SJCRH30 (cell line): ENCODE results near the gene RFNG. TPM values are rescaled to one million over a fixed set of nuclear protein-coding genes. Genes with fewer than 3 reads are reported as not detected.

Source experiments
- DNase-seq, 2 experiments: peaks; one replicate each; pipeline ENCODE4 v3.0.0-alpha.2; 2015 to 2020
- H3K27ac ChIP-seq: fragments of 250-450 bp; sonication (Bioruptor Pico); 2 replicates; pipeline ENCODE4 v1.5.1; 2020; ENCODE audit warnings: mild to moderate bottlenecking, moderate library complexity
- H3K27me3 ChIP-seq: fragments of 250-450 bp; sonication (Bioruptor Pico); 2 replicates; pipeline ENCODE4 v1.5.1; 2020; ENCODE audit warnings: mild to moderate bottlenecking, moderate library complexity
- H3K36me3 ChIP-seq: fragments of 250-450 bp; sonication (Bioruptor Pico); 2 replicates; pipeline ENCODE4 v1.5.1; 2020; ENCODE audit warnings: mild to moderate bottlenecking, moderate library complexity
- H3K4me1 ChIP-seq: fragments of 250-450 bp; sonication (Bioruptor Pico); 2 replicates; pipeline ENCODE4 v1.5.1; 2020; ENCODE audit warnings: mild to moderate bottlenecking, moderate library complexity
- H3K4me3 ChIP-seq: fragments of 250-450 bp; sonication (Bioruptor Pico); 2 replicates; pipeline ENCODE4 v1.5.1; 2020; ENCODE audit warnings: mild to moderate bottlenecking, moderate library complexity
- H3K9me3 ChIP-seq: fragments of 250-450 bp; sonication (Bioruptor Pico); replicated peaks from 2 replicates; pipeline ENCODE4 v1.5.1; 2020; ENCODE audit warnings: mild to moderate bottlenecking, moderate library complexity
- total RNA-seq: library from RNA; depleted of rRNA; stranded (reverse); fragments of >200 nt; shearing (Covaris generic); gene quantifications from 2 replicates; pipeline ENCODE4 v1.2.3, GENCODE V29; 2014

Gene RFNG
- total RNA-seq, 1 experiment from 2014 or later, result 26.5 TPM

DNA sequence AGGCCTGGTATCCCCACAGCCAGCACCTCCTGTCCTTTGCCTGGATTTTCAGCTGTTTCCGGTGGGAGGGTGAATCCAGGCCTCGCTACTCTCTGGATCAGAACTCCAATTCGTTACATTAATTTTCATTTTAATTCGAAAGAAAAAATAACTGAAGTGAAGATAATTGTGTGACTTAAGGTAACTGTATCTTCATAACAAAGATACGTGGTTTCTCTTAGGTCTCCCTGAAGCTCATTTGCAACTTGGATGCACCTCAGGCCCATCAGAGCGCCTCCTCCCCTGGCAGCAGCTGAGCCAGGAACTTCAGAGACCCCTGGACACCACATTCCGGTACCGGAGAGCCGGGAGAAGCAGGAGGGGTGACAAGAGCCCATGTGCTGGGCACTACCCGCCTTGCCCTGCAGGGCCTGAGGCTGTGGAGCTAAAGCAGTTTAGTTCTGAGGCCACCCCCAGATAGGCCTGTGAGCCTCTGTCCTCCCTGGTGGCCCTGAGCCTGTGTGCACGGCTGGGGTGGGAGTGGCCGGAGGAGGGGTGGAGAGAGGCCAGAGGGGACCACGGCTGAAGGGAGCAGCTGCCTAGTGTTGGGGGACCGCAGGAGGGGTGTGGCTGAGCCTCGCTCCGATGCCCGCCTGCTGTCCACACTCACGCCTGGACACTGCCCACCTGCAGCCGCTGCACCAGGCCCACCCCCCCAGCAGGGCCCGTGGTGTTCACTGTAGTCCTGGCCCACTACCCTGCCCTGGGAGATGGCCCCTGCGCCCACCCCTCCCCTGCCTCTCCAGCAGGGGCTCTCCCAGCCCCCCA, 25.4 kb upstream of the RFNG start:
- no peaks in the 10 kb centered on the region for H3K4me1 ChIP-seq
- H3K9me3 ChIP-seq, result no peaks in the 10 kb centered on the region
- peaks cover 36% of the 10 kb centered on the region for H3K36me3 ChIP-seq
- DNase-seq, result no peak
- no peaks in the 10 kb centered on the region for H3K27me3 ChIP-seq
- no peak overlapping the region for H3K4me3 ChIP-seq
- no peak overlapping the region for H3K27ac ChIP-seq

DNA sequence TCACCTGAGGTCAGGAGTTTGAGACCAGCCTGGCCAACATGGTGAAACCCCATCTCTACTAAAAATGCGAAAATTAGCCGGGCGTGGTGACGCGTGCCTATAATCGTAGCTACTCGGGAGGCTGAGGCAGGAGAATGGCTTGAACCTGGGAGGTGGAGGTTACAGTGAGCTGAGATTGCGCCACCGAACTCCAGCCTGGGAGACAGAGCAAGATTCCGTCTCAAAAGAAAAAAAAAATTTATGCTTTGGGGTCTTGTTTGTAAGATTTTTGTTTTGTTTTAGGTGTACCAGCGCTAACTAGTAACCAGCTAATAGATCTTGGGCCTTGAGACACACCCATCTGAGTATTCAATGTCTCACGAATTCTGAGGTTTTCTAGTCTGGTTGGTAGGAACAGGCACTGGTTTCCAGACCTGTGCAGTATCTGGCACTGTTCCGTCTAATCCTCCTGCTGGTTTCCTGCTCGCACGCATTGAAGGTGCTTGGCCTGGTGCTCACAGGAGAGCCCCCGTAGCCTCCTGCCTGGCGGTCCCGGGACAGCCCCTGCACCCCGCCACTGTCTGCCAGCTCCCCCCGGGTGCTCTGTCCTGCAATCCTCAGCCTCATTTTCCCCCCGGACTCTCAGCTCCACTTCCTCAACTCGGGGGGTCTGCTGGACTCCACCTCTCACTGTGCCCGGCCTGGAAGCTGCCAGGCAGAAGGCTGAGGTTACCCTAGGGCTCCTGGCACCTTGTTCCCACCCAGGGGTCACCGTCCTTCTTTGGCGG, 24.6 kb upstream of the RFNG start:
- H3K27ac ChIP-seq, result no peak overlapping the region
- no peaks in the 10 kb centered on the region for H3K4me1 ChIP-seq
- no peak for DNase-seq
- no peaks in the 10 kb centered on the region for H3K9me3 ChIP-seq
- H3K36me3 ChIP-seq, result peaks cover 31% of the 10 kb centered on the region
- no peaks in the 10 kb centered on the region for H3K27me3 ChIP-seq
- no peak overlapping the region for H3K4me3 ChIP-seq

DNA sequence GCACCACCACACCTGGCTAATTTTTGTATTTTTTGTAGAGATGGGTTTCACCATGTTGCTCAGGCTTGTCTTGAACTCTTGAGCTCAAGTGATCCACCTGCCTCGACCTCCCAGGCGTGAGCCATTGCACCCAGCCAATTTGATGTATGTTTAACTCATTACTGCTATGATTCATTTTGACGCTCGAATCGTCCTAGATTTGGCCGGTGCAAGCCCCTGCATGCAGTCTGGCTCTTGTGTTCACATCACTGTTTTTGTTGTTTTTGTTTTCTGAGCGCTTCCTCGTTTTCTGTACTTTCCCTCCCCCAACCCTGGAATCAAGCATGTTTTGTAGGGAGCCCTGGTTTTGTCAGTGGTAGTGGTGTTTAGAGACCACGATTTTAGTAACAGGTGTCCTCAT, 21.8 kb upstream of the RFNG start:
- H3K27ac ChIP-seq, result no peak overlapping the region
- DNase-seq, result no peak

DNA sequence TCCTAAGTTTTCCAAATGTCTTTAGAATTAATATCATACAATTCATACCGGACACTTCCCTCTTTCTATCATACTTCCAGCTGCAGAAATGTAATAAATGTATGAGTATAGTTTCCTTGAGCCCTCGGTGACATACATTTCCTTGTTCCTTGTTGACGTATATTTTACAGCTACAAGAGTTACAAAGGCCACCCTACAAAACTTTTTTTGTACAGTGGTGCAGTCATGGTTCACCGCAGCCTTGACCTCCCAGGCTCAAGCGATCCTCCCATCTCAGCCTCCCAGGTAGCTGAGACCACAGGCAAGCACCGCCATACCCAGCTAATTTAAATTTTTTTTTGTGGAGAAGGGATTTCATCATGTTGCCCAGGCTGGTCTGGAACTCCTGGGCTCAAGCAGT, 21.2 kb upstream of the RFNG start:
- no peak for DNase-seq
- no peak overlapping the region for H3K4me3 ChIP-seq

More for the DNA sequence above, 21.8 kb upstream of the RFNG start:
- H3K36me3 ChIP-seq, result peaks cover 7% of the 10 kb centered on the region; the same call in 1 of the 2 replicates
- H3K27me3 ChIP-seq, result no peaks in the 10 kb centered on the region
- H3K4me1 ChIP-seq, result no peaks in the 10 kb centered on the region
- H3K4me3 ChIP-seq, result no peak overlapping the region
- no peaks in the 10 kb centered on the region for H3K9me3 ChIP-seq

DNA sequence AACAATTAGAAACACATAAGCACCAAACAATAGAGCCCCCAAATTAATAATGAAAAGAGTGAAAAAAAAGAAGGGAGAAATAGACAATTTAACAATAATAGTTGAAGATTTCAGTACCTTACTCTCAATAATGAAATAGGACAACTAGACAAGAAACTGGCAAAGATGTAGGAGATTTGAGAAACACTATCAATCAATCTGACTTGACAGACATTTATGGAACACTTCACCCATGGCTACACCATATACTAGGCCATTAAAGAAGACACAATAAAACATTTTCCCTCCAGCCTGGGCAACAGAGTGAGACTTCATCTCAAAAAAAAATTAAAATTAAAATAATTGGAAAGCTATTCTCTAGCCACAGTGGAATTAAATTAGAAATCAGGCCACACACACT, 19.0 kb upstream of the RFNG start:
- Histone ChIP-seq H3K9me3 (no peaks in the 10 kb centered on the region), H3K36me3 (no peaks in the 10 kb centered on the region), H3K27me3 (no peaks in the 10 kb centered on the region), H3K27ac (no peak overlapping the region), H3K4me1 (peaks cover 5% of the 10 kb centered on the region; the same call in 1 of the 2 replicates), H3K4me3 (no peak overlapping the region)
- no peak for DNase-seq

More for the DNA sequence above, 21.2 kb upstream of the RFNG start:
- no peaks in the 10 kb centered on the region for H3K4me1 ChIP-seq
- no peaks in the 10 kb centered on the region for H3K9me3 ChIP-seq
- H3K27me3 ChIP-seq, result no peaks in the 10 kb centered on the region
- 0 out of 2 replicates have a peak, but pooled peaks cover under 1% of the 10 kb centered on the region for H3K36me3 ChIP-seq
- H3K27ac ChIP-seq, result no peak overlapping the region

DNA sequence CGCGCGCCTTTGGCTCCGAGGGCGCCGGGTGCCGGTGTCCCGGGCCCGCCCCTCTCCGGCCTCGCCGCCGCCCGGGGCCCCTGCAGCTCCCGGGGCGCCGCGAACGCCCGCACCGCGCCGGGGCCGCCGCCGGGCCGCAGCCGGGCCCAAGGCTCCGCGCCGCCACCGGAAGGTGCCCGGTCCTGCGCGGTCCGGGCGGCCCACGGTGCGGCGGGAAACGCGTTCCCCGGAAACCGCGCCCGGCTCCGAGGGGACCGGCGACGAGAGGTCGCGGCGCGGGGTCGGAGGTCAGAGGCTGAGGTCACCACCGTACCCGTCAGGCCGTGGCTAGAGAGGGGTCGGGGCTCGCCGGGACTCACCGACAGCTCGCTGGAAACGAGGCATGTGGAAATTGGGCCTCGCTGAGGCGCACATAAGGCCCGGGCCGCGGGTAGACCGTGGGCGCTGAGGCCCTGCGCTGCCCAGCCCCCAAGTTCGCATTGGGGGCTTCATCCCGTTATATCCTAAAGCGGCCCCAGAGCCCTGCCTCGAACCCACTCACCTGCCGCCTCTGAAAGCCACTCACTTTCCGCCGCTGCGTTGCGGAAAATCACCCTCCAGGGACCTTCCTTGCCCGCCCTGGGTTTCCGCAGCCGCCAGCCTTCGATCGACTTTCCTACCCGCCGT, 14.2 kb upstream of the RFNG start, which contains the start of gene DUS1L:
Gene DUS1L, minus strand, starts transcription at position 167 of the 666 bp plus-strand sequence. CDS start 745 bp downstream, outside the sequence.
- Histone ChIP-seq H3K4me3 (peak within 1 kb of the TSS; percentile 97), H3K27me3 (no peaks in the 10 kb centered on the region), H3K36me3 (peaks cover 14% of the 10 kb centered on the region), H3K27ac (peak within 1 kb of the TSS; percentile 31; the same call in 1 of the 2 replicates), H3K4me1 (peaks cover 10% of the 10 kb centered on the region; the same call in 1 of the 2 replicates), H3K9me3 (no peaks in the 10 kb centered on the region)
- DNase-seq, result peak; percentile 63 to 76

DNA sequence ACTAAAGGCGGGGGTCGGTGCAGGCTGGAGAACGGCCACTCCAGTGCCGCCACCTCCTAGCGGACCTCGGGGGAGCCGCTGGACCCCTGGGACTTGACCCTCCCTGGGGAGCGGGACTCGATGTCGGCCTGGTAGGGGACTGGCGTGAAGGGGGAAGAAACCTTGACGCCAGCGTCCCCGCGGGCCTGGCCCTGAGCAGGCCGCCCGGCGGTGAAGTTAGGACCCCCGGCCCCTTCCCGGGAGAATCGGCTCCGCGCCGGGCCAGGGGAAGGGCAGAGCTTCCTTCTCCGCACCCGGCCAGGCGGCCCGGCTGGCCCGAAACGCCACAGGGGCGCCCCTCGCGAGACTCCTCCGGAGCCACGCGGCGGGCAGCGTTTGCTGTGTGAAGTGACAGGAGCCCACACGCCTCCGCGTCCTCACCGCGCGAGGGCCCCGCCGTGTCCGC, 13.6 kb upstream of the RFNG start:
- DNase-seq, result peak in 1 of 2 experiments; percentile 54
- Histone ChIP-seq H3K9me3 (no peaks in the 10 kb centered on the region), H3K4me3 (peak overlapping the region; percentile 97), H3K27ac (peak overlapping the region; percentile 26; the same call in 1 of the 2 replicates), H3K27me3 (no peaks in the 10 kb centered on the region), H3K4me1 (peaks cover 10% of the 10 kb centered on the region; the same call in 1 of the 2 replicates), H3K36me3 (peaks cover 18% of the 10 kb centered on the region)

DNA sequence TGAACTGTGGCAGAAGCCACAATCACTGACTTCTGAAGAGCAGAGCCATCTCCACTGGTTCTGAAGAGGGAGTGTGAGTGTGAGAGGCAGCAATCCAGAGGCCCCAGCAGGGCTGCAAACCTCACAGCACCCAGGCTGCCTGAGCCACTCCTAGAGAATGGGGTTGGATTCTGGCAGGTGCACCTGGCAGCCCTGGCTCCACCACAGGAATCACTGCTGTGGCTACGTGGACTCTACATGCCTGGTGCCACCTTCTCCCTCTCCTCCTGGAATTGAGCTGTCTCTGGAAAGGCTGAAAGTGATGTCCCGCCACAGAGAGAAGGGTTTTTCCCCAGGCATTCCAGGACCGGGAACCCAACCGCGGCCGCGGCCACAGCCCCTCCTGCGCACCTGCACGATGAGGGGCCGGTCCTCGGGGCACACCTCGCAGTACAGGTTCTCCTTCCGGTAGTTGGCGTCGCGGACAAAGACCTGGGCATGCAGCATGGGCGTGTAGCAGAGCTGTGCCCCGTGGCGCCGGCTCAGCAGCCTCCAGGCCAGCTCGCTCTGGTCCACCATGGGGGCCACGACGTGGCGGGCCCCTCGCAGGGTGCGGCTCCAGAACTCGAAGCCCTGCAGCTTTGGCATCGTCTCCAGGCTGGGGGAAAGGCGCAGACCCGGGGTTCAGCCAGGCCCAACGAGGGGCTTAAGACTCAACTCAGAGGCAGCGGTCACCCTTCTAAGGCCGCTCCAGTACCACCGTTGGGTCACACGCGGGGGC, 13.0 kb upstream of the RFNG start:
- Histone ChIP-seq H3K36me3 (peaks cover 18% of the 10 kb centered on the region), H3K9me3 (no peaks in the 10 kb centered on the region), H3K4me3 (peak overlapping the region; percentile 97), H3K4me1 (peaks cover 12% of the 10 kb centered on the region; the same call in 1 of the 2 replicates), H3K27me3 (no peaks in the 10 kb centered on the region), H3K27ac (no peak overlapping the region; the same call in 1 of the 2 replicates)
- DNase-seq, result no peak

DNA sequence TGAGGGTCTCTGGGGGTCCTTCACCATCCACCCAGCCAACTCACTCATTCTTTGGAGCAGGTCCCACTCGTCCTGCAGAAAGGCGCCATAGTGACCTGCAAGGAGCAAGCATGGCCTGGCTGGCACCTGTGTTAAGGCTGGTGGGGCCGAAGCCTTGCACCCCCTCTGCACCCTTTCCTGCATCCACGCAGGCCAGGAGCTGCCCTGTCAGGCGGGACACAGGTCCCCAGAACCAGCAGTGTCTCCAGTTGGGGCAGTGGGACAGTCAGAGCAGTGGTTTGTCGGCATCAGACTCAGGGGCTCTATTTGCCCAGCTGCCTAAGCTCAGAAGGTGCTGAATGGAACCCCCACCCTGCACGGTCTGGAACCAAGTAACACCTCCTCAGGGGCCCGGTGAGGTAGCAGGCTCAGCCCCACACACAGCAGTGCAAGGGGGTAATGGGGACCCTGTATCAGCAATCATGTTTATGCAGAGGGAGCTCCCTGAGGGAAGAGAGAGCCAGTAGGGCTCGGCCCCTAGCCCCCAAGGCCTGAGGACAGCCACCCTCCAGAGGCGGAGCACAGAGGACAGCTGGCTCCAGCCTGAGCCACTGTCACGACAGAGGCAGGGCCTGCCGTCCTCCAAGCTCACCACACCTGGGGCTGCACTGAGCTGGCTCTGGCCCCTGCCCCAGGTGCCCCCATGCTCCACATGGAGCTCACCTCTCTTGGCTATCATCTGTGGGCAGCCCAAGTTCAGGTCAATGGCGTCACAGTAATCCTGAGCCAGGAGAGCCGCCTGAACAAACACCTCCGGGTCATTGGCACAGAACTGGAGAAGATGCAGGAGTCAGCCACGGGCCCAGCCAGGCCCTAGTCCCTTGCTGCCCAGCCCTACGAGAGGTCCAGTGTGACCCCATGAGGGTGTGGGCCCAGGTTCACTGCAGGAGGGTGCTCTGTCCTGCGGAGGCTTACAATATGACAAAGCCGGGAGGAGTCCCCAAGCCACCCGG, 12.1 kb upstream of the RFNG start:
- Histone ChIP-seq H3K36me3 (peaks cover 21% of the 10 kb centered on the region), H3K27ac (no peak overlapping the region), H3K4me3 (no peak overlapping the region), H3K9me3 (no peaks in the 10 kb centered on the region), H3K4me1 (peaks cover 14% of the 10 kb centered on the region; the same call in 1 of the 2 replicates), H3K27me3 (no peaks in the 10 kb centered on the region)
- no peak for DNase-seq

DNA sequence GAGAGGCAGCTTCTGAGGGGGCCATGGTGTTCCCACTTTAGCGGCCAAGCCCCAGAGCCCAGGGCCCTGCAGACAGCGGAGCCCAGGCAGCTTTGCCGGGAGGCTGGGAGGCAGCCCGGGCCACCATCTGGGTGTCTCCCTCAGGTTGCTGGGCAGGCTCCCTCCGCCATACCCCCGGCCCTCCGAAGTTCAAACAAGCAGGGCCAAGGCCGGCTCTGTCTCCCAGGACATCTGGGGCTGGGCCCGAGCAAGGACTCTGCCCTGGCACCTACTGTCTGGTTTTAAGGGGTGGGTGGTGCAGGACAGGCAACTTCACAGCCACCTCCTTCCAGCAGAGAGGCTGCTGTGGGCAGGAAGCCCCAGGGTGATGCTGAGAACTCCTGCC, 11.4 kb upstream of the RFNG start:
- Histone ChIP-seq H3K27ac (no peak overlapping the region), H3K9me3 (no peaks in the 10 kb centered on the region), H3K4me1 (peaks cover 14% of the 10 kb centered on the region; the same call in 1 of the 2 replicates), H3K4me3 (no peak overlapping the region), H3K27me3 (no peaks in the 10 kb centered on the region), H3K36me3 (peaks cover 28% of the 10 kb centered on the region)
- DNase-seq, result no peak

DNA sequence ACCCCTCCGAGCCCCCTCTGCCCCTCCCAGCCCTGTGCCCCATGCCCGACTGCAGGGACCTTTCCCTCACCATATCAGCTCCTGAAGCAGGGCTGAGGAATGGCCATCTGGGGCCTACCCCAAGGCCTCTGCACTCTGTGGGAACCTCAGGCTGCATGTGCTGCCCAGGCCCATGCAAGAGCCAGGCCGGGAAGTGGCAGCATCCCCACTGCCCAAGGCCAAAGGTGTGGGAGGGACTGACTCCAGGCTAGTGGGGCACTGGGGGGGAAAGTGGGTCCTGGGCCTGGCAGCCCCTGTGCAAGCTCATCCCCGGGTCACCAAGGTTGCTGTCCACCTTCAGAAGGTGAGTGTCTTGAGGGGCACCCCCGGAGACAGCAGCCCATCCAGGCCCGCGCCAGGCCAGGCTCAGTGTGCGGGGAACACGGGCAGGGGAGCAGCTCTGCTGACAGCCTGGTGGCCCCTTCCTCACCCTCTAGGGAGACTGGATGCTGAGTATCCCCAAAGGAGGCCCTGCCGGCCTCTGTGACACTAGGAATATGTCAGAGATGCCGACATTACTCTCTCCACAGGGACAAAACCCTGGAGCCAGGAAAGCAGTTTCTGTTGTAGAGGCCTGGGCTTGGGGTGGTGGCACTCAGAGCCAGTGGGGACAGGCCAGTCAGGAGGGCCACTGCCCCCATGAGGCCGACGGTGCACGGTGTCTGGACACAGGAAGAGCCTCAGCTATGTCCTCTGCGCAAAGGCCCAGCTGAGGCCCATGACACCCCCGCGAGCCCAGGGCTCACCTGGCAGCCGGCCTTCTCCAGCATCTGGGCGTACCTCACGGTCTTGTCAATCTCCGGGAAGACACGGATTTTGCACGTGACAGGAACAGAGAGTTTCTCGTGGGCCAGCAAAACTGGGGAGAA, 10.7 kb upstream of the RFNG start:
- peaks cover 34% of the 10 kb centered on the region for H3K36me3 ChIP-seq
- no peak for DNase-seq
- H3K4me1 ChIP-seq, result peaks cover 14% of the 10 kb centered on the region; the same call in 1 of the 2 replicates
- no peak overlapping the region for H3K27ac ChIP-seq
- H3K4me3 ChIP-seq, result no peak overlapping the region
- H3K9me3 ChIP-seq, result no peaks in the 10 kb centered on the region
- H3K27me3 ChIP-seq, result no peaks in the 10 kb centered on the region
